HepG2 (cell line): ENCODE data around the gene PTPA. TPM values are rescaled to one million over a fixed set of nuclear protein-coding genes. Genes with fewer than 3 reads are reported as not detected.

Experiments
- AKAP8 ChIP-seq: sonication (generic); formaldehyde crosslinking; IDR thresholded peaks from 2 replicates; pipeline ENCODE4 v1.5.1; 2020; ENCODE audit warnings: mild to moderate bottlenecking, missing genetic modification reagents
- KLF6 ChIP-seq: IDR thresholded peaks from 2 replicates; pipeline ENCODE4 v1.8.0; 2016; ENCODE audit warnings: missing biosample characterization, missing genetic modification reagents
- MIER3 ChIP-seq: IDR thresholded peaks from 2 replicates; pipeline ENCODE4 v1.6.1; 2016; ENCODE audit warnings: missing compliant biosample characterization, borderline replicate concordance
- PRPF4 ChIP-seq: fragments of 200-400 bp; formaldehyde crosslinking; IDR thresholded peaks from 2 replicates; pipeline ENCODE4 v1.6.1; 2016; ENCODE audit warnings: low read length, low read depth; ENCODE audit not compliant: poor library complexity, severe bottlenecking
- SCMH1 ChIP-seq: sonication (generic); formaldehyde crosslinking; IDR thresholded peaks from 2 replicates; pipeline ENCODE4 v1.9.0; 2021; ENCODE audit warnings: missing genetic modification reagents, mild to moderate bottlenecking, borderline replicate concordance
- SMARCE1 ChIP-seq: fragments of 450-650 bp; IDR thresholded peaks from 2 replicates; pipeline ENCODE4 v1.6.1; 2017; ENCODE audit warnings: borderline replicate concordance
- STAT5B ChIP-seq: sonication (generic); formaldehyde crosslinking; IDR thresholded peaks from 2 replicates; pipeline ENCODE4 v1.4.0; 2020; ENCODE audit warnings: missing genetic modification reagents
- TBX2 ChIP-seq: sonication (generic); formaldehyde crosslinking; IDR thresholded peaks from 2 replicates; pipeline ENCODE4 v1.5.0; 2020; ENCODE audit warnings: missing genetic modification reagents, mild to moderate bottlenecking, borderline replicate concordance
- ZFP37 ChIP-seq: sonication (generic); formaldehyde crosslinking; IDR thresholded peaks from 2 replicates; pipeline ENCODE4 v1.4.0; 2020; ENCODE audit warnings: missing genetic modification reagents, borderline replicate concordance
- ZFP90 ChIP-seq: sonication (generic); formaldehyde crosslinking; IDR thresholded peaks from 2 replicates; pipeline ENCODE4 v1.8.0; 2022; ENCODE audit warnings: missing genetic modification reagents, mild to moderate bottlenecking, inconsistent platforms, borderline replicate concordance
- ZKSCAN5 ChIP-seq: sonication (generic); formaldehyde crosslinking; IDR thresholded peaks from 2 replicates; pipeline ENCODE4 v1.5.1; 2020; ENCODE audit warnings: mild to moderate bottlenecking, missing genetic modification reagents
- ZMYM3 ChIP-seq: sonication (generic); formaldehyde crosslinking; IDR thresholded peaks from 2 replicates; pipeline ENCODE4 v1.5.1; 2020; ENCODE audit warnings: mild to moderate bottlenecking, missing genetic modification reagents
- ZNF205 ChIP-seq: IDR thresholded peaks from 2 replicates; pipeline ENCODE4 v1.6.1; 2018; ENCODE audit warnings: missing biosample characterization, missing genetic modification reagents
- ZNF253 ChIP-seq: sonication (generic); formaldehyde crosslinking; IDR thresholded peaks from 2 replicates; pipeline ENCODE4 v1.8.0; 2022; ENCODE audit warnings: mild to moderate bottlenecking, missing genetic modification reagents, borderline replicate concordance
- ZNF558 ChIP-seq: sonication (generic); formaldehyde crosslinking; IDR thresholded peaks from 2 replicates; pipeline ENCODE4 v1.9.0; 2022; ENCODE audit warnings: mild to moderate bottlenecking, missing genetic modification reagents, borderline replicate concordance
- ZNF780A ChIP-seq: sonication (generic); formaldehyde crosslinking; IDR thresholded peaks from 2 replicates; pipeline ENCODE4 v1.8.0; 2022; ENCODE audit warnings: mild to moderate bottlenecking, missing genetic modification reagents, moderate library complexity
- polyA plus RNA-seq, 8 experiments: library from polyadenylated mRNA; depleted of rRNA in 3 of 8; stranded (reverse) in 7 of 8; unstranded in 1 of 8; fragments of >200 nt; fragmentation: Illumina TruSeq in 4 of 8; extraction: Trizol in 4 of 8; gene quantifications; 2 replicates each; pipeline versions ENCODE4 v1.2.1 to v1.2.3, GENCODE V29; 2011 to 2016; ENCODE audit warnings: low read depth in 4 of 8, missing spikeins in 1 of 8, mixed read lengths in 1 of 8; ENCODE audit not compliant: insufficient read depth in 1 of 8
- total RNA-seq, 5 experiments: library from RNA; depleted of rRNA; stranded (reverse); fragments of >200 nt; fragmentation: Illumina TruSeq; extraction: Trizol; gene quantifications; 2 replicates each; pipeline ENCODE4 v1.2.3, GENCODE V29; 2016; ENCODE audit warnings: low read depth in 1 of 5
- TF ChIP-seq, protein P1 (sequence below): sonication (generic); formaldehyde crosslinking; IDR thresholded peaks from 2 replicates; pipeline ENCODE4 v1.4.0; 2020; ENCODE audit warnings: missing genetic modification reagents
- TF ChIP-seq, protein P2 (sequence below): sonication (generic); formaldehyde crosslinking; IDR thresholded peaks from 2 replicates; pipeline ENCODE4 v1.5.0; 2020; ENCODE audit warnings: mild to moderate bottlenecking, low read depth, missing genetic modification reagents, borderline replicate concordance
- TF ChIP-seq, protein P3 (sequence below): sonication (generic); formaldehyde crosslinking; IDR thresholded peaks from 2 replicates; pipeline ENCODE4 v1.8.0; 2022; ENCODE audit warnings: low read depth, missing genetic modification reagents
- TF ChIP-seq, protein P4 (sequence below): sonication (generic); formaldehyde crosslinking; conservative IDR thresholded peaks from 2 replicates; pipeline ENCODE4 v1.8.0; 2022; ENCODE audit warnings: low read depth, missing genetic modification reagents
- TF ChIP-seq, protein P5 (sequence below): sonication (generic); formaldehyde crosslinking; IDR thresholded peaks from 2 replicates; pipeline ENCODE4 v1.8.0; 2022; ENCODE audit warnings: missing genetic modification reagents, mild to moderate bottlenecking, borderline replicate concordance
- TF ChIP-seq, protein P6 (sequence below): sonication (generic); formaldehyde crosslinking; IDR thresholded peaks from 2 replicates; pipeline ENCODE4 v1.5.1; 2020; ENCODE audit warnings: mild to moderate bottlenecking, missing genetic modification reagents, borderline replicate concordance

Gene PTPA
- total and polyA plus RNA-seq, 2 of the 13 experiments (the other 11 are each of a cell fraction or from before 2014, with no cell fraction given), result 79.3 to 105 TPM

- TF ChIP-seq, protein P1, sequence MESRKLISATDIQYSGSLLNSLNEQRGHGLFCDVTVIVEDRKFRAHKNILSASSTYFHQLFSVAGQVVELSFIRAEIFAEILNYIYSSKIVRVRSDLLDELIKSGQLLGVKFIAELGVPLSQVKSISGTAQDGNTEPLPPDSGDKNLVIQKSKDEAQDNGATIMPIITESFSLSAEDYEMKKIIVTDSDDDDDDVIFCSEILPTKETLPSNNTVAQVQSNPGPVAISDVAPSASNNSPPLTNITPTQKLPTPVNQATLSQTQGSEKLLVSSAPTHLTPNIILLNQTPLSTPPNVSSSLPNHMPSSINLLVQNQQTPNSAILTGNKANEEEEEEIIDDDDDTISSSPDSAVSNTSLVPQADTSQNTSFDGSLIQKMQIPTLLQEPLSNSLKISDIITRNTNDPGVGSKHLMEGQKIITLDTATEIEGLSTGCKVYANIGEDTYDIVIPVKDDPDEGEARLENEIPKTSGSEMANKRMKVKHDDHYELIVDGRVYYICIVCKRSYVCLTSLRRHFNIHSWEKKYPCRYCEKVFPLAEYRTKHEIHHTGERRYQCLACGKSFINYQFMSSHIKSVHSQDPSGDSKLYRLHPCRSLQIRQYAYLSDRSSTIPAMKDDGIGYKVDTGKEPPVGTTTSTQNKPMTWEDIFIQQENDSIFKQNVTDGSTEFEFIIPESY (CRISPR knock-in tag), result no peak; the same call in 1 of the 2 replicates
- TF ChIP-seq PRPF4 (no peak), ZKSCAN5 (CRISPR knock-in tag) (no peak), ZMYM3 (CRISPR knock-in tag) (no peak), STAT5B (no peak), KLF6 (CRISPR knock-in tag) (no peak), ZNF558 (CRISPR knock-in tag) (no peak), AKAP8 (CRISPR knock-in tag) (no peak), TBX2 (CRISPR knock-in tag) (peak; percentile 56), ZFP37 (CRISPR knock-in tag) (no peak), SMARCE1 (no peak), ZNF780A (CRISPR knock-in tag) (no peak), ZNF205 (no peak), MIER3 (CRISPR knock-in tag) (peak; percentile 56; the same call in 1 of the 2 replicates), ZNF253 (CRISPR knock-in tag) (no peak), SCMH1 (CRISPR knock-in tag) (no peak), ZFP90 (peak; percentile 76; the same call in 1 of the 2 replicates)
- TF ChIP-seq, protein P2, sequence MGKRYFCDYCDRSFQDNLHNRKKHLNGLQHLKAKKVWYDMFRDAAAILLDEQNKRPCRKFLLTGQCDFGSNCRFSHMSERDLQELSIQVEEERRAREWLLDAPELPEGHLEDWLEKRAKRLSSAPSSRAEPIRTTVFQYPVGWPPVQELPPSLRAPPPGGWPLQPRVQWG, result no peak
- TF ChIP-seq, protein P3, sequence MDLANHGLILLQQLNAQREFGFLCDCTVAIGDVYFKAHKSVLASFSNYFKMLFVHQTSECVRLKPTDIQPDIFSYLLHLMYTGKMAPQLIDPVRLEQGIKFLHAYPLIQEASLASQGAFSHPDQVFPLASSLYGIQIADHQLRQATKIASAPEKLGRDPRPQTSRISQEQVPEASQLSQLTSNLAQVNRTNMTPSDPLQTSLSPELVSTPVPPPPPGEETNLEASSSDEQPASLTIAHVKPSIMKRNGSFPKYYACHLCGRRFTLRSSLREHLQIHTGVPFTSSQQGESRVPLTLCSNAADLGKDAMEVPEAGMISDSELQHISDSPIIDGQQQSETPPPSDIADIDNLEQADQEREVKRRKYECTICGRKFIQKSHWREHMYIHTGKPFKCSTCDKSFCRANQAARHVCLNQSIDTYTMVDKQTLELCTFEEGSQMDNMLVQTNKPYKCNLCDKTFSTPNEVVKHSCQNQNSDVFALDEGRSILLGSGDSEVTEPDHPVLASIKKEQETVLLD, result no peak
- TF ChIP-seq, protein P4, sequence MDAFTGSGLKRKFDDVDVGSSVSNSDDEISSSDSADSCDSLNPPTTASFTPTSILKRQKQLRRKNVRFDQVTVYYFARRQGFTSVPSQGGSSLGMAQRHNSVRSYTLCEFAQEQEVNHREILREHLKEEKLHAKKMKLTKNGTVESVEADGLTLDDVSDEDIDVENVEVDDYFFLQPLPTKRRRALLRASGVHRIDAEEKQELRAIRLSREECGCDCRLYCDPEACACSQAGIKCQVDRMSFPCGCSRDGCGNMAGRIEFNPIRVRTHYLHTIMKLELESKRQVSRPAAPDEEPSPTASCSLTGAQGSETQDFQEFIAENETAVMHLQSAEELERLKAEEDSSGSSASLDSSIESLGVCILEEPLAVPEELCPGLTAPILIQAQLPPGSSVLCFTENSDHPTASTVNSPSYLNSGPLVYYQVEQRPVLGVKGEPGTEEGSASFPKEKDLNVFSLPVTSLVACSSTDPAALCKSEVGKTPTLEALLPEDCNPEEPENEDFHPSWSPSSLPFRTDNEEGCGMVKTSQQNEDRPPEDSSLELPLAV (CRISPR knock-in tag), result no peak
- TF ChIP-seq, protein P5, sequence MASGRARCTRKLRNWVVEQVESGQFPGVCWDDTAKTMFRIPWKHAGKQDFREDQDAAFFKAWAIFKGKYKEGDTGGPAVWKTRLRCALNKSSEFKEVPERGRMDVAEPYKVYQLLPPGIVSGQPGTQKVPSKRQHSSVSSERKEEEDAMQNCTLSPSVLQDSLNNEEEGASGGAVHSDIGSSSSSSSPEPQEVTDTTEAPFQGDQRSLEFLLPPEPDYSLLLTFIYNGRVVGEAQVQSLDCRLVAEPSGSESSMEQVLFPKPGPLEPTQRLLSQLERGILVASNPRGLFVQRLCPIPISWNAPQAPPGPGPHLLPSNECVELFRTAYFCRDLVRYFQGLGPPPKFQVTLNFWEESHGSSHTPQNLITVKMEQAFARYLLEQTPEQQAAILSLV (CRISPR knock-in tag), result no peak
- TF ChIP-seq, protein P6, sequence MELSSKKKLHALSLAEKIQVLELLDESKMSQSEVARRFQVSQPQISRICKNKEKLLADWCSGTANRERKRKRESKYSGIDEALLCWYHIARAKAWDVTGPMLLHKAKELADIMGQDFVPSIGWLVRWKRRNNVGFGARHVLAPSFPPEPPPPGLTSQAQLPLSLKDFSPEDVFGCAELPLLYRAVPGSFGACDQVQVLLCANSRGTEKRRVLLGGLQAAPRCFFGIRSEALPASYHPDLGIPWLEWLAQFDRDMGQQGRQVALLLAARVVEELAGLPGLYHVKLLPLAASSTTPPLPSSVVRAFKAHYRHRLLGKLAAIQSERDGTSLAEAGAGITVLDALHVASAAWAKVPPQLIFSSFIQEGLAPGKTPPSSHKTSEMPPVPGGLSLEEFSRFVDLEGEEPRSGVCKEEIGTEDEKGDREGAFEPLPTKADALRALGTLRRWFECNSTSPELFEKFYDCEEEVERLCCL (CRISPR knock-in tag), result no peak
Measured at GRCh38 chr9:129174102-129174723, 63.0 kb downstream of the PTPA start (continued).
